Activated CD8-positive, alpha-beta memory T cell treated with anti-CD3 and anti-CD28 coated beads for 4 hours (primary cell): ENCODE results near the gene EHD4.

Experiments used
- DNase-seq, 2 donors: peaks; one replicate each; pipeline ENCODE4 v3.0.0-alpha.2; 2020; ENCODE audit warnings: low read depth in 2 of 2

Gene EHD4

DNA sequence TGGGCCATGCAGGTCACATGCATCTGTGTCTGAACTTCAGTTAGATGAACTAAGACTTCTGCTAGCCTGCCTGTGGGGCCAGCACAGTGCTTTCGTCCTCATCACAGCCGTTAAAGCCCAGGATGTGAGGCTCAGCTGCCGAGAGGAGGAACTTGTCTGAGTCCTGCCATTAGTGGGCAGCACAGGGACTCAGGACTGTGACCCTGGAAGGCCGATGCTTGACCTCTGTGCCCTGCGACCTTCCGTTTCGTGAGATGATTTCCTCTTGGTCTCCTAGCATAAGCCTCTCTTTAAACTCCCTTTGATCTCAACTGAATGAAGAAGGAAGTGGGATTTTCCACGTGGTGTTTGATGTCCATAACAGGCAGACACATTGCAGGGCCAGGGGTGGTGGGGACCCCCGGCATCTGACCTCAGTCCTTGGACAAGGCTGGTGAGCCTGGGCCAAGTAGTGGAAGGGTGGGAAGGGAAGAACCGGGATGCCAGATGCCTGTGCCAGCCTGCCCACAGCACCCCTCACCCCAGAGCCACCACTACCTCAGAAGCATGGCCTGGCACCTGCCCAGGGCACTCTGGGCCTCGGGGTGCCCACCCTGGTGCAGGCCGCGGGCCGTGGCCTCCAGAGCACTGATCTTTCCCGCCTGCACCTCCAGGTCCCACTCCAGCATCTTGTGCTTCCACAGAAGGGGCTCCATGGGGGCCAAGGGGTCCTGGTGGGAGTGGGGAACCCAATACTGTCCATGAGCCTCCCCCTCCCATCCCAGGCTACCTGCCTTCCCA is 112.1 kb downstream of the EHD4 start:
- no peak for DNase-seq

DNA sequence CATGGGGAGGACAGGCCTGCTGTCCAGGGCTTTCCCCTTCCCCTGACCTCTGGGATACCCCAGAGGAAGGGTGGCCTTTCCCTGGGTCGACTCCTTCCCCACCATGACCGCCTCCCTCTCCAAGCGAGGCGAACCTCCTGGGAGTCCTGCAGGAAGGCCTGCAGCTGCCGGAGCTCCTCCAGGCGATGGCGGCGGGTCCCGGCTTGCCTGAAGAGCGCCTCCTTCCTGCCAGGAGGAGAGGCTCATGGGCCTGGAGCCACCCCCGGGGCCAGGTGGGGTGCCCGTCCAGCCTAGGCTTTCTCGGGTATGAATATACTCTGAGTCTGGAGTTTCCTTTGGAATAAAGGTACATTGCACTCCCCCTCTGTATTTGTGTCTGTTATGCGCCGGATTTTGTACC is 113.6 kb downstream of the EHD4 start:
- no peak for DNase-seq

DNA sequence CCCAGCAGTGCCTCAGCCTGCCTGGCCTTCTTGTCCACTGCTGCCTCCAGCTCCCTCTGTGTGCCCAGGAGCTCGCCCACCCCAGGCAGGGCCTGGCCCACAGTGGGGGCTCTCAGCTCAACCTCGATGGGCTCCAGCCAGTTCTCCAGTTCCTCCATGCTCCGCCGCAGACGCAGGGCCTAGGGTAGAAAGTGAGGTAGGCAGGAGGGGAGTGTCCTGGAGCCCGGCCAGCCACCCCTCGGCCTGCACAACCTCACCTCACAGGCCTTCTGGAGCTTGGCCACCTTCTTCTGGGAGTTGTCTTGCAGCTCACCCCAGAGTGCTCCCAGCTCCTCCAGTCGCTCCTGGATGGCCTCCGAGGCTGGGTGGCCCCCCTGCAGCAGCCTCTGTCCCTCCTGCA is 115.0 kb downstream of the EHD4 start:
- no peak for DNase-seq

DNA sequence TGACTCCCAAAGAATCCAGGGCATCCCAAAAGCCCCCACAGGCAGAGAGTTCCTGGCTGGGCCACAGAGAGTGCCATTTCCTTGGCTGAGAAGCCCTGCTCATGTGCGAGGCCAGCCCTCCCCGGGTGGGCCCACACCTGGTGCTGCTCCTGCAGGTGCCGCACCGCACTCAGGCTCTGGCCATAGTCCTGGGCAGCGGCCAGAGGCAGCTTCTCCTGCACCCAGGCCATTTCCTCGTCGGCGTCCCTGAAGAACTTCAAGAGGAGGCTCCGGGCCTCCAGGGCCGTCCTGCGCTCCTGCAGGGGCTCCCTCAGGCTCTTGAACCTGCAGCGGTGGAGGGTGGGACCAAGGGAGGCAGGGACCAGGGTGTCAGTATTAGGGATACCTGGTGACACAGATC is 115.6 kb downstream of the EHD4 start:
- no peak for DNase-seq

DNA sequence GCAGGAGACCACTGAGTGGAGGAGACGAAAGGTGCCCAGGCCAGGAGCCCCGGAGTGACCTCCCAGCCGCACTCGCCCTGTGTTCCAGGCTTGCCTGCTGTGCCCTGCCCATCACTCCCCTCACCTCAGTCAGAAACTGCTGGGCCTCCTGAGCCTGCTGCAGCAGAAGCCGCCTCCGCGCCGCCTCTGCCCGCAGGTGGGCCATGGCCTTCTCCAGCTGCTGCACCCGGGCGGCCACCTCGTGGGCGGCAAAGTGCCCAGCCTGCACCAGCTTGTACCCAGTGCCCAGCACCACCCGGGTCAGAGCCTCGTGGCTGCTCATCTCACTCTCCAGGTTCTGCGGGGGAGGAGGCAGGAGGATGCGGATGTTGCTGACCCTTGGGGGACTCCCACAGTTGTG is 116.1 kb downstream of the EHD4 start:
- no peak for DNase-seq

DNA sequence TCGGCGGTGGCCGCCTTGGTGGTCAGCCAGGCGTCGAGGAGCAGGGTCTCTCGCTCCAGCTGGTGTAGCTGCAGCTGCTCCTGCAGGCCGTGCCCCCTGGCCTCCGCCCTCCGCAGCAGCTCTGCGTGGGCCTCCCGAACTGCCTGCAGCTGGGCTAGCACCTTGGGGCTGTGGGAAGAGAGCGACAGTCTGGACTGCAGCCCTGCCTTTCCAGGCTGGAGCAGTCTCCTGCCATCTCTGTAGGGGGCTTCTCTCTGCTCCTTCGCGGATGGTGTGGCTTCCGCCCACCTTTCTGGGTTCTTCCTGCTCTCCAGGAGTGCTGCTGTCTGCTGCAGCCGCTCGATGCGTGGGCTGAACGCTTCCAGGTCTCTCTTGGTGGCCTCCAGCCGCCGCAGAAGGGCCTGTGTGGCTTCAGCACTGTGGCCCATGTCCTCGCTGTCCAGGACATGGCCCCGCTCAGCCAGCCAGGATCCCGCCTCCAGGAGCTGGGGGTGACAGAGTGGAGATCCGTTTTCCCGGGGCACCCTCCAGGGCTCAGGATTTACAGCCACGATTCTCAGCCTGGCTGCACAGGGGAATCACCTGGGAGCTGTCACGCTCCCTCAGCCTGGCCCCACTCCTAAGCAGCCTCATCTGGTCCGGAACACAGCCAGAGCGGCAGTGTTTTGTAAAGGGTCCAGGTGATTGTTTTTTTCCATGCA is 116.9 kb downstream of the EHD4 start:
- DNase-seq = no peak

DNA sequence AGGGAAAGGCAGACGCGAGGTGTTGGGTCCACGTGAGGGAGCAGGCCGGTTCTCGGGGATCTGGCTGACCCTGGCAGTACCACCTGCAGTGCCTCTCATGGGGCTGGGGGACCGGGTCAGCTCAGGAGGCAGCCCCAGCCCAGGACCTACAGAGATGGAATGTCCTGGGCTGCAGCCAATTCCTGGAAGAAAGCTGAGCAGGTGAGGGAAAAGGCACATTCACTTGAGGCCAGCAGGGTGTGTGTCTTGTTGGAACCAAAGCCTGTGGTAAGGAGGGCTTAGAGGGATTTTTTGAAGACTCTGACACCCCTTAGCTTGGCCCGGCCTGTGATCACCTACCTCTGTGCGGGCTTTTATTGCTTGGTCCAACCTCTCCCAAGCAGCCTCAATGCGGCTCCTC is 117.9 kb downstream of the EHD4 start:
- DNase-seq = no peak

DNA sequence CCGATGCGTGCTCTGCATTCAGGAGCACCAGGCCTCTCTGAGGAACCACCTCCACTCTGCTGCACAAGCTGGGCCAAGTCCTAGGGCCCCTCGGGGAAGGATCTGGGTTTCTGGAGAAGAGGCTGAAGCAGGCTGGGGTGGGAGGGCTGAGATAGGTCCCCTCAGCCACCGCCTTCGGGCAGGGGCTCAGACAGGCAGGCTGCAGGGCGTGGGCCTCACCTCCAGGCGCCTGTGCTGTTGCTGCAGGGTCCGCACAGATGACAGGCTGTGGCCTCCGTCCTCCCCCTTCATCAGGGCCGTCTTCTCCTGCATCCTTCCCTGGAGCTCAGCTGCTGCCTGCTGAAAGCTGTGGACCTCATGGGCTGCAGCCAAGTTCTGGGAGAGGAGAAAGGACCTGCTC is 118.5 kb downstream of the EHD4 start:
- DNase-seq = no peak

DNA sequence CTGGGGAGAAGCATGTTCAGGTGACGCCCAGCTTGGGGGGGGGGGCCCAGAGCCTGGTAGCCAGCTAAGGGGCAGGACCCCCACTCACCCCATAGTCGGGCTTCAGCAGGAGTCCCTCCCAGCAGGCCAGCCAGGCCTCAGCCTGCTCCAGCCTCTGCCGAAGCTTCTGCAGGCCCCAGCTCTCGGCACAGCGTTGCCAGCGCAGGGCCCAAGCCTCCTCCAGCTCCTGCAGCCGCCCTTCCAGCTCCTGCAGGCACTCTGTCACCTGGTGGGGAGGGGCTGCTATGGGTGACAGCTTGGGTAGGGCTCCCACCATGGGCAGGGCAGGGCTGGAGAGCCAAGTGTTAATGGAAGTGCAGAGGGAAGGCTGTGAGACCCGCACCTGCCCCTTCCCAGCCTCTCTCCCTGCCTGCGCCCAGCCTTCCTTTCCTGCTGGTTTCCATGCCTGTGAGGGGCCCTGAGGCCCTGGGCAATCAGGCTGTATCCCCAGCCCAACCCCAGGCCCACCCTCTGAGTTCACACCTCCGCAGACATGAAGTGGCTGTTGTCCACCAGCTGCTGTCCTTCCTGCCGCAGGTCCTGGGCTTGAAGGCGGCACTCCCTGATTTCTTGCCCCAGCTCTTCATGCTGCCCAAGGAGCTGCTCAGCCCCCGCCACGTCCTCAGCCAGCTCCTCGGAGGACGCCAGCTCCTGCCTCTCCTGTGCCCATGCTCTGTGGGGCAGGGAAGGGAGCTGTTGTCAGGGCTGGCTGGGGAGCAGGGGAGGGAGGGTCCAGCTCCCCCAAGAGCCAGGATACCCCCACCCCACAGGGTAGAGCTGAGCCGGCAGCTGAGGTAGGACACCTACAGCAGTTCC is 119.4 kb downstream of the EHD4 start:
- no peak for DNase-seq

DNA sequence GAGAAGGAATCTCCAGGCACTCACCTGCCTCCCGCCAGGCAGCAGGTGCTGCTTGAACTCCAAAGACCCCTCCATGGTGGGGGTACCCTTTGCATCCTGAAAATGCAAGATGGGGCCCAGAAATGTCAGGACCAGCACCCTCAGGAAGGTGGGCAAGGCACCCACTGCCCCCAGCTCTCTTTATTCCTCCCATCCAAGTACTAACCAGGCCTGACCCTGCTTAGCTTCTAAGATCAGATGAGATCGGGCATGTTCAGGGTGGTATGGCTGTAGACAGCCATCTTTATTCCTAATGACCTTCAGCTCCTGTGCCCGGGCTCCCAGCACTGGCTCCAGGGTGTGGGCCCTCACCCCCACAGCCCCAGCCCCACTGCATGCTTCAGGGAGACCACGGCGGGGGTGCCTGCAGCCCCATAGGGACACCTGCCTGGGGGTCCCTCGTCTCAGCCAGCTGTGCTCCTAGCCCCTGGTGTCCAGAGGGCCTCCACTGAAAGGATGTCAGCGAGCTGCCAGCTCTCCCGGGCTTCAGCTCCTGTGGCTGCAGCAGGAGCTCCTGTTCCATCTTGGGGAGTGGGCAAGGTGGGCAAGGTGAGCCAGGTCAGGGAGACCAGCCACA is 120.5 kb downstream of the EHD4 start:
- DNase-seq = no peak

DNA sequence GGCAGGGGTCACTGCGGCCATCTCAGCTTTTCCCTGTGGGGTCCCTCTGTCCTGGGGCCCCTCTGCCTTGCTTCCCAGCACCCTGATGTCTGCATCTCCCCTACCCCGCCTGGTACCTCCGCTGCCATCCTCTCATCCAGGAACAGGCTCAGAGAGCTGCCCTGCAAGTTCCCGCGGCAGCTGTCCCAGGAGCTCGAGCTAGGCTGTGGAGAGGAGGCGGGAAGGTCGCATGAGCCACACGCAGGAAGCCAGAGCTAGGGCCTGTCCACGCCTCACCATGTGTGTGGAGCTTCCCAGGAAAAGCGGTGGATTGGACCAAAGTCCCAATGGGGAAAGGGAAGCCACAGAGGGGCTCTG is 121.2 kb downstream of the EHD4 start:
- no peak for DNase-seq

DNA sequence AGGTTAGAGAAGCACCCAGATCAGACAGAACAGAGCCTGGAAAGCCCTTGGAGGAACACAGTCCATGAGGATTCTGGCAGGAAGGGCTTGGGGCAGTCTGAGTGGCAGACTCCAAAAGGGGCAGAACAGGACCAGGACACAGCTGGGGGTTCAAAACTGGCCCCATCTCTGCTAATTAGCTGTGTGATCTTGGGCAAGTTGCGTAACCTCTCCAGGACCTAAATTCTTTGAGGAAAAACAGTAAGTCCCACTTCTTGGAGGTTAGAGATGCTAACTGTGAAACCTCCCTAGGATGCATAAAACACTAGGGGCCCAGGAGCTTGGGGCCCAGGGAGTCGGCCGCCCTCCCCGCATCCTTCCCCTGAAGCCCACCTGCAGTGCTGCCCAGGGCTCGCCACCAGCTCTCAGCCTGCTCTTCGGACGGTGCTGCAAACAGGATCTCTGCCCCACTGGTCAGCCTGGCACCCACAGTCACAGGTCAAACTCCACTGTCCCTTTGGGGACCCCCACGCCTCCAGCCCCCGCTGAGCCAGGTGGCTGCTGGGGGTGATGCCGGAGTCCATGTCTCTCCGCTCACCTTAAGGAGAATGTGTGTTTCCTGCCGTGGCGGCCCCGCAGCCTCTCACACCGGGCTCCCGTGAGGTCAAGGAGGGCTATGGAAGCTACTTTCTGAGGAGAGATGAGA is 121.7 kb downstream of the EHD4 start:
- DNase-seq = no peak

DNA sequence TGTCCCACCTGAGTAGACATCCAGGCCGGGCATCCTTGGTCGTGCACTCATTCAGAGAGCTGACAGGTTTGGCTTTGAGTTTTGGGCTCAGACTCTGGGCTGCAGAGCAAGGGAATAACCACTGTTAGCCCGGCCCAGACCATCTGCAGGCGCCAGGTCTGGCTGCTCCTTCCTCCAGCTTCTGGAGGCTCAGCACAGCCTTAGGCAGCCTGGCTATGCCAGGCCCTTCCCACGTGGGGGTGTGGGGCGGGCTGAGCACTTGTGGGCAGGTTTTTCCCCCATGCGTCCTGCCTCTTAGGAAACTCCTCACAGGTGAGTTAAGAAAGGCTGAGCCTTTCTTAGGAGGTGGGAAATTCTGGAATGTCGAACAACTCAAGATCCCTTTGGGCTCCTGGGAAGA is 122.5 kb downstream of the EHD4 start:
- no peak for DNase-seq

DNA sequence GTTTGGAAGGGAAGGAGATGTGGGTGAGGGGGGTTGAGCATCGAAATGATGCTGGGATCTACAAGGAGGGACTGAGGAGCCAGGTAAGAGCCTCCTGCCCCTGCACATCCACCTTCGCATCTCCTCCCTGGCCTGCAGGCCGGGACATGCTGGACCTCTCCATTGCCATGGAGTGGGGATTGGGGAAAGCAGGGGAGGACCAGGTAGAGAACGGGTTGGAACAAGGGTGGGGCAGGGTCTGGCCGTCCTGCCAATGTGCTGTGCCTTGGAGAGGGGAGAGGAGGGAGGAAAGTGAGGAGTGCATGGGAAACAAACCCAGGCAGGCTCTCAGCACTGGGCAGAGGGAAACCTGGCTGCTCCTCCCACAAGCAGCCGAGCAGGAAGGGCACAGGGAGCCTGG is 123.2 kb downstream of the EHD4 start:
- no peak for DNase-seq

DNA sequence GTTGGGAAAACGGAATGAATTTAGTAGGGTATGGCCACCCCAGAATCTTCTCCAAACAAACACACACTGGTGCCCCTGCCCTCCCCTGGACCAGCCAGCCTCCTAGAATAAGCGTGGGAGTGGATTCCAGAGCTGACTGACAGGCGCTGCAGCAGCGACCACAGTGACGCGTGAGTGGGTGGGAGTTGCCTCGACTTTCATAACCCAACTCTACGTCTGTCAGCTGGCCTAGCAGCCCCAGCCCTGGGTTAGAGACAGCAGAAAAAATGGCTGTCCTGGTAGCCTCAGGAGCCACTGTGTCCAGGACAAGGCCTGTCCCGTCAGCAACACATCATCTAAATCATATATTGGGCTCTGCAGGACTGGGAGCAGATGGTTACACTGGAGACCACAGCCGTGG is 123.7 kb downstream of the EHD4 start:
- DNase-seq = no peak

DNA sequence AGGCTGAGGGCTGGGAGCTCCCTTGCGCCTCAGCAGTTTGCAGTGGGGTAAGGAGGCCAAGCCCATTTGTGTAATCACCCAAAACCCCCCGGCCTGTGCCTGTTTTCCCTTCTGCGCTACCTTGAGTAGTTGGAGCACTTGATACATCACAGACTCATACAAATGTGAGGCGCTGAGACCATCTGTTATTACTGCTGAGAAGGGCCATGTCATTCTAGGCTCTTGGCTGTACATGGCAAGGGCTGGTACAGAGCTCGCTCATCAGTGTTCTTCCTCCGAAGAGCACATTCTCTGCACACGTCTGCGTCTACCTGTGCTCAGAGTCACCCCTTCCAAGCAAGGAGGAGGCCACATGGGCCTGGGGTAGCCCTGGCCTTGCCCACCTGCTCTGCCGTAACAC is 124.4 kb downstream of the EHD4 start:
- no peak for DNase-seq

DNA sequence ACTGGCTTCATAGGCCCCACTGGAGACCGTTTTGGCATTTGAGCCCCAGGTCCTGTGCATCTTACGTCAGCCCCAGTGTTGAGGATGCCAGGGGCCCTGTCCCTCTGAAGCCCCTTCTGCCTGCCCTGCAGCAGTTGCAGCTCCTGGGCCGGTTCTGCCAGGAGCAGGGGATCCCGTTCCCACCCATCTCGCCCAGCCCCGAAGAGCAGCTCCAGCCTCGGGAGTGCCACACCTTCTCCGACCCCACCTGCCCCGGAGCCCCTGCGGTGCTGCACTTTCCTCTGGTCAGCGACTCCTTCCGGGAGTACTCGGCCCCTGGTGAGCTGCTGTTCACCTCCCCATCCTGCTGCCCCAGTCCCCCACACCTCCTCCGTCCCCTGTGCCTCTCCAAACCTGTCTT is 125.2 kb downstream of the EHD4 start:
- no peak for DNase-seq
